GM19468 (cell line): ENCODE measurements around the gene KCNK6.
A peak's percentile ranks its signal among the peaks of the same experiment; 100 is the strongest.
"Not testable (repeated sequence)": the region's sequence is repeated elsewhere in the genome, so short reads cannot be mapped to it uniquely, and the experiment has no call there.

Source experiments
- ATAC-seq: cut with Tn5 transposase; IDR thresholded peaks from one replicate; pipeline ENCODE4 v1.9.1; 2021; ENCODE audit warnings: mild to moderate bottlenecking, moderate library complexity, moderate number of reproducible peaks; ENCODE audit not compliant: unreplicated experiment; ENCODE audit errors: extremely low read depth

The KCNK6 gene

GRCh38 chr19:38318660-38319059 is 985 bp upstream of the KCNK6 start:
- ATAC-seq = no peak

- ATAC-seq = no peak
These were observed 1.3 kb downstream of the KCNK6 start for GRCh38 chr19:38320969-38321339.

- no peak for ATAC-seq
These were observed 2.1 kb downstream of the KCNK6 start for GRCh38 chr19:38321646-38322196.

GRCh38 chr19:38323291-38323690 is 3.6 kb downstream of the KCNK6 start:
- ATAC-seq = no peak

- no peak for ATAC-seq
These were observed 4.8 kb downstream of the KCNK6 start for GRCh38 chr19:38324431-38324830.

GRCh38 chr19:38326591-38326990 is 6.9 kb downstream of the KCNK6 start:
- ATAC-seq = no peak

- no peak for ATAC-seq
These were observed 10.0 kb downstream of the KCNK6 start for GRCh38 chr19:38329651-38330050.

GRCh38 chr19:38331728-38332127 is 12.1 kb downstream of the KCNK6 start:
- no peak for ATAC-seq

GRCh38 chr19:38333245-38333644 is 13.6 kb downstream of the KCNK6 start:
- no peak for ATAC-seq

GRCh38 chr19:38335949-38336637 is 16.4 kb downstream of the KCNK6 start:
- ATAC-seq = peak; percentile 31

- peak; percentile 26 for ATAC-seq
These were observed 17.2 kb downstream of the KCNK6 start for GRCh38 chr19:38336638-38337359.

- no peak for ATAC-seq
These were observed 17.7 kb downstream of the KCNK6 start for GRCh38 chr19:38337360-38337653.

- not testable (repeated sequence) for ATAC-seq
These were observed 19.4 kb downstream of the KCNK6 start for GRCh38 chr19:38339011-38339410.

GRCh38 chr19:38340927-38341326 is 21.3 kb downstream of the KCNK6 start:
- ATAC-seq = no peak

GRCh38 chr19:38346837-38347236 is 27.2 kb downstream of the KCNK6 start:
- no peak for ATAC-seq

- ATAC-seq = no peak
These were observed 31.2 kb downstream of the KCNK6 start for GRCh38 chr19:38350883-38351282.

- no peak for ATAC-seq
These were observed 32.3 kb downstream of the KCNK6 start for GRCh38 chr19:38351865-38352395.

- ATAC-seq = no peak
These were observed 33.0 kb downstream of the KCNK6 start for GRCh38 chr19:38352611-38353010.

- no peak for ATAC-seq
These were observed 36.4 kb downstream of the KCNK6 start for GRCh38 chr19:38355728-38356725.

GRCh38 chr19:38358071-38358470 is 38.4 kb downstream of the KCNK6 start:
- no peak for ATAC-seq
